PFSK-1 (cell line): Measurements from ENCODE around the gene MTMR11.

Source experiments
- POLR2AphosphoS5 ChIP-seq: IDR thresholded peaks from 2 replicates; pipeline ENCODE4 v1.6.1; 2012; ENCODE audit warnings: low read depth, mild to moderate bottlenecking, control low read depth, low read length, moderate library complexity
- SIN3A ChIP-seq: IDR thresholded peaks from 2 replicates; pipeline ENCODE4 v1.6.1; 2012; ENCODE audit warnings: mild to moderate bottlenecking, low read length, moderate library complexity, borderline replicate concordance; ENCODE audit not compliant: insufficient read depth
- TAF1 ChIP-seq: IDR thresholded peaks from 2 replicates; pipeline ENCODE4 v1.6.1; 2012; ENCODE audit warnings: low read length, control low read depth, borderline replicate concordance; ENCODE audit not compliant: insufficient read depth
- TF ChIP-seq, protein P1 (sequence below), 2 experiments: IDR thresholded peaks; 2 replicates each; pipeline versions ENCODE4 v1.6.1 to v1.8.0; 2011 to 2012; ENCODE audit warnings: low read depth in 2 of 2, low read length in 2 of 2, control low read depth in 1 of 2, inconsistent platforms in 1 of 2, mild to moderate bottlenecking in 1 of 2, moderate library complexity in 1 of 2; ENCODE audit not compliant: insufficient read depth in 1 of 2

DNA sequence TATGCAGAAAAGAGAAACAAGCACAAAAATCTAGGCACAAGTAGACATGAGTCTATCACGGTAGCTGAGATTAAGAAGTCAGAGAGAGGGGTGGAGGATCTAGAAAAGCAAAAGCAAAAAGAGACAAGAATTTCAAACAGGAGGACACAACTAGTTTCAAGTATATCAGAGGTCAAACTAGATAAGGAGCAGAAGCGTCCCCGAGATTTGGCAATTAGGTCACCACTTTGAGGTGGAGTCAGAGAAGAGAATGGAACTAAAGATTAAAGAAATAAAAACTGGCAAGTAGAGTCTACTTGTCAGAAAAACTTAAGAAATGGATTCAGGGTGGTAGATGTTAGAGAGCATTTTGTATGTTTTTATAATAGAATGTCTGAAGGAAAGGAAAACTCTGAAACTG is 11.3 kb downstream of the MTMR11 start:
- TF ChIP-seq TAF1 (no peak), POLR2AphosphoS5 (no peak), SIN3A (no peak)
- TF ChIP-seq, protein P1, sequence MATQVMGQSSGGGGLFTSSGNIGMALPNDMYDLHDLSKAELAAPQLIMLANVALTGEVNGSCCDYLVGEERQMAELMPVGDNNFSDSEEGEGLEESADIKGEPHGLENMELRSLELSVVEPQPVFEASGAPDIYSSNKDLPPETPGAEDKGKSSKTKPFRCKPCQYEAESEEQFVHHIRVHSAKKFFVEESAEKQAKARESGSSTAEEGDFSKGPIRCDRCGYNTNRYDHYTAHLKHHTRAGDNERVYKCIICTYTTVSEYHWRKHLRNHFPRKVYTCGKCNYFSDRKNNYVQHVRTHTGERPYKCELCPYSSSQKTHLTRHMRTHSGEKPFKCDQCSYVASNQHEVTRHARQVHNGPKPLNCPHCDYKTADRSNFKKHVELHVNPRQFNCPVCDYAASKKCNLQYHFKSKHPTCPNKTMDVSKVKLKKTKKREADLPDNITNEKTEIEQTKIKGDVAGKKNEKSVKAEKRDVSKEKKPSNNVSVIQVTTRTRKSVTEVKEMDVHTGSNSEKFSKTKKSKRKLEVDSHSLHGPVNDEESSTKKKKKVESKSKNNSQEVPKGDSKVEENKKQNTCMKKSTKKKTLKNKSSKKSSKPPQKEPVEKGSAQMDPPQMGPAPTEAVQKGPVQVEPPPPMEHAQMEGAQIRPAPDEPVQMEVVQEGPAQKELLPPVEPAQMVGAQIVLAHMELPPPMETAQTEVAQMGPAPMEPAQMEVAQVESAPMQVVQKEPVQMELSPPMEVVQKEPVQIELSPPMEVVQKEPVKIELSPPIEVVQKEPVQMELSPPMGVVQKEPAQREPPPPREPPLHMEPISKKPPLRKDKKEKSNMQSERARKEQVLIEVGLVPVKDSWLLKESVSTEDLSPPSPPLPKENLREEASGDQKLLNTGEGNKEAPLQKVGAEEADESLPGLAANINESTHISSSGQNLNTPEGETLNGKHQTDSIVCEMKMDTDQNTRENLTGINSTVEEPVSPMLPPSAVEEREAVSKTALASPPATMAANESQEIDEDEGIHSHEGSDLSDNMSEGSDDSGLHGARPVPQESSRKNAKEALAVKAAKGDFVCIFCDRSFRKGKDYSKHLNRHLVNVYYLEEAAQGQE (IDR thresholded peaks at IDR 0.05; ENCODE audit: insufficient read depth in 1 of 2, low read depth in 2 of 2, low read length in 2 of 2) = no peak
